Measurements from ENCODE around the gene C14orf119. TPM values are rescaled to one million over a fixed set of nuclear protein-coding genes. Genes with fewer than 3 reads are reported as not detected.

C14orf119 gene
- total and polyA plus RNA-seq, 9 of the 15 experiments (the other 6 are each of a cell fraction or from before 2014, with no cell fraction given): 36.7 to 251 (median 51.8) TPM

- TF ChIP-seq POU5F1 (IDR thresholded peaks at IDR 0.05; ENCODE audit: borderline replicate concordance, low read depth, low read length, partially characterized antibody) (peak; percentile 34), NR4A1 (CRISPR knock-in tag; IDR thresholded peaks at IDR 0.05) (no peak), NR4A1 (tag; IDR thresholded peaks at IDR 0.05) (0 out of 2 replicates have a peak, but pooled peaks have one; percentile 49), TAF1 (IDR thresholded peaks at IDR 0.05; ENCODE audit: control insufficient read depth, extremely low read depth, insufficient read depth, low read length, severe bottlenecking) (peak; percentile 31), ATF1 (CRISPR knock-in tag; IDR thresholded peaks at IDR 0.05) (no peak), ATF1 (tag; IDR thresholded peaks at IDR 0.05) (peak; percentile 50), TCF7 (IDR thresholded peaks at IDR 0.05; ENCODE audit: borderline replicate concordance) (no peak), MAFF (IDR thresholded peaks at IDR 0.05; ENCODE audit: low read length) (0 out of 2 replicates have a peak, but pooled peaks have one; percentile 18), HDAC1 (IDR thresholded peaks at IDR 0.05) (no peak), GABPB1 (CRISPR knock-in tag; IDR thresholded peaks at IDR 0.05) (peak; percentile 77), ZNF212 (CRISPR knock-in tag; IDR thresholded peaks at IDR 0.05) (no peak), CBX3 (IDR thresholded peaks at IDR 0.05; ENCODE audit: borderline replicate concordance in 1 of 2, low read length in 2 of 2) (peak in 1 of 2 experiments; percentile 58; a peak in 2 of 3 replicates), ZNF274 (IDR thresholded peaks at IDR 0.05; ENCODE audit: borderline replicate concordance, low read depth, low read length) (0 out of 2 replicates have a peak, but pooled peaks have one; percentile 33), E2F8 (IDR thresholded peaks at IDR 0.05; ENCODE audit: low read depth, partially characterized antibody) (peak; percentile 58)
- TF ChIP-seq, protein P1, sequence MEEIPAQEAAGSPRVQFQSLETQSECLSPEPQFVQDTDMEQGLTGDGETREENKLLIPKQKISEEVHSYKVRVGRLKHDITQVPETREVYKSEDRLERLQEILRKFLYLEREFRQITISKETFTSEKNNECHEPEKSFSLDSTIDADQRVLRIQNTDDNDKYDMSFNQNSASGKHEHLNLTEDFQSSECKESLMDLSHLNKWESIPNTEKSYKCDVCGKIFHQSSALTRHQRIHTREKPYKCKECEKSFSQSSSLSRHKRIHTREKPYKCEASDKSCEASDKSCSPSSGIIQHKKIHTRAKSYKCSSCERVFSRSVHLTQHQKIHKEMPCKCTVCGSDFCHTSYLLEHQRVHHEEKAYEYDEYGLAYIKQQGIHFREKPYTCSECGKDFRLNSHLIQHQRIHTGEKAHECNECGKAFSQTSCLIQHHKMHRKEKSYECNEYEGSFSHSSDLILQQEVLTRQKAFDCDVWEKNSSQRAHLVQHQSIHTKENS (CRISPR knock-in tag; IDR thresholded peaks at IDR 0.05): no peak
- TF ChIP-seq, protein P2, sequence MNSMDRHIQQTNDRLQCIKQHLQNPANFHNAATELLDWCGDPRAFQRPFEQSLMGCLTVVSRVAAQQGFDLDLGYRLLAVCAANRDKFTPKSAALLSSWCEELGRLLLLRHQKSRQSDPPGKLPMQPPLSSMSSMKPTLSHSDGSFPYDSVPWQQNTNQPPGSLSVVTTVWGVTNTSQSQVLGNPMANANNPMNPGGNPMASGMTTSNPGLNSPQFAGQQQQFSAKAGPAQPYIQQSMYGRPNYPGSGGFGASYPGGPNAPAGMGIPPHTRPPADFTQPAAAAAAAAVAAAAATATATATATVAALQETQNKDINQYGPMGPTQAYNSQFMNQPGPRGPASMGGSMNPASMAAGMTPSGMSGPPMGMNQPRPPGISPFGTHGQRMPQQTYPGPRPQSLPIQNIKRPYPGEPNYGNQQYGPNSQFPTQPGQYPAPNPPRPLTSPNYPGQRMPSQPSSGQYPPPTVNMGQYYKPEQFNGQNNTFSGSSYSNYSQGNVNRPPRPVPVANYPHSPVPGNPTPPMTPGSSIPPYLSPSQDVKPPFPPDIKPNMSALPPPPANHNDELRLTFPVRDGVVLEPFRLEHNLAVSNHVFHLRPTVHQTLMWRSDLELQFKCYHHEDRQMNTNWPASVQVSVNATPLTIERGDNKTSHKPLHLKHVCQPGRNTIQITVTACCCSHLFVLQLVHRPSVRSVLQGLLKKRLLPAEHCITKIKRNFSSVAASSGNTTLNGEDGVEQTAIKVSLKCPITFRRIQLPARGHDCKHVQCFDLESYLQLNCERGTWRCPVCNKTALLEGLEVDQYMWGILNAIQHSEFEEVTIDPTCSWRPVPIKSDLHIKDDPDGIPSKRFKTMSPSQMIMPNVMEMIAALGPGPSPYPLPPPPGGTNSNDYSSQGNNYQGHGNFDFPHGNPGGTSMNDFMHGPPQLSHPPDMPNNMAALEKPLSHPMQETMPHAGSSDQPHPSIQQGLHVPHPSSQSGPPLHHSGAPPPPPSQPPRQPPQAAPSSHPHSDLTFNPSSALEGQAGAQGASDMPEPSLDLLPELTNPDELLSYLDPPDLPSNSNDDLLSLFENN (IDR thresholded peaks at IDR 0.05; ENCODE audit: low read depth in 2 of 2, low read length in 2 of 2): peak; percentile 64 to 66; a peak in 3 of 4 replicates
- TF ChIP-seq, protein P3, sequence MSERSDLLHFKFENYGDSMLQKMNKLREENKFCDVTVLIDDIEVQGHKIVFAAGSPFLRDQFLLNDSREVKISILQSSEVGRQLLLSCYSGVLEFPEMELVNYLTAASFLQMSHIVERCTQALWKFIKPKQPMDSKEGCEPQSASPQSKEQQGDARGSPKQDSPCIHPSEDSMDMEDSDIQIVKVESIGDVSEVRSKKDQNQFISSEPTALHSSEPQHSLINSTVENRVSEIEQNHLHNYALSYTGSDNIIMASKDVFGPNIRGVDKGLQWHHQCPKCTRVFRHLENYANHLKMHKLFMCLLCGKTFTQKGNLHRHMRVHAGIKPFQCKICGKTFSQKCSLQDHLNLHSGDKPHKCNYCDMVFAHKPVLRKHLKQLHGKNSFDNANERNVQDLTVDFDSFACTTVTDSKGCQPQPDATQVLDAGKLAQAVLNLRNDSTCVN (CRISPR knock-in tag; IDR thresholded peaks at IDR 0.05): no peak
- TF ChIP-seq, protein P4, sequence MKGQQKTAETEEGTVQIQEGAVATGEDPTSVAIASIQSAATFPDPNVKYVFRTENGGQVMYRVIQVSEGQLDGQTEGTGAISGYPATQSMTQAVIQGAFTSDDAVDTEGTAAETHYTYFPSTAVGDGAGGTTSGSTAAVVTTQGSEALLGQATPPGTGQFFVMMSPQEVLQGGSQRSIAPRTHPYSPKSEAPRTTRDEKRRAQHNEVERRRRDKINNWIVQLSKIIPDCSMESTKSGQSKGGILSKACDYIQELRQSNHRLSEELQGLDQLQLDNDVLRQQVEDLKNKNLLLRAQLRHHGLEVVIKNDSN (CRISPR knock-in tag; IDR thresholded peaks at IDR 0.05): no peak
Observed at GRCh38 chr14:23120541-23121251, 25.4 kb downstream of the C14orf119 start (continued).

All from K562 (cell line).